Measurements from ENCODE around the gene USP20. TPM values are rescaled to one million over a fixed set of nuclear protein-coding genes. Genes with fewer than 3 reads are reported as not detected.

USP20 gene
- total RNA-seq, 4 donors from 2014 or later: 15.8 to 36.3 (median 22.6) TPM

DNA sequence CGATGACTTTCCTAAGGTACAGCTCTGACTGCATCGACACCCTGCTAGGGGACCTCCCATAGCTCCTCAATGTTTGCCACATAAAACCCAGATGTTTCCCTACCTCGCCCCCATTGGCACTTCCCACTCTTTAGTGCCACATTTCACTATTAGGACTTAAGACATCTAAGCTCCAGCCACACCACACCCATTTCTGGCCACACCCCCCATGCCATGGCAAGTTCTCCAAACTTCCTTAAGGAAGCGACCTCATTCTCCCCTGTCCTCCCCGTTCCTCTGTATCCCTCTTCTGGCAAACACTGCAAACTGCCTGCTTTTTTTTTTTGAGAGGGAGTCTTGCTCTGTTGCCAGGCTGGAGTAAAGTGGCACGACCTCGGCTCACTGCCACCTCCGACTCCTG lies 62.9 kb downstream of the USP20 start:
- no peak for DNase-seq
- H3K36me3 ChIP-seq: peaks cover 0 to 44% (median 0%) of the 10 kb centered on the region in 3 donors
- TF ChIP-seq POLR2A (IDR thresholded peaks at IDR 0.05): no peak
- TF ChIP-seq, protein P1, sequence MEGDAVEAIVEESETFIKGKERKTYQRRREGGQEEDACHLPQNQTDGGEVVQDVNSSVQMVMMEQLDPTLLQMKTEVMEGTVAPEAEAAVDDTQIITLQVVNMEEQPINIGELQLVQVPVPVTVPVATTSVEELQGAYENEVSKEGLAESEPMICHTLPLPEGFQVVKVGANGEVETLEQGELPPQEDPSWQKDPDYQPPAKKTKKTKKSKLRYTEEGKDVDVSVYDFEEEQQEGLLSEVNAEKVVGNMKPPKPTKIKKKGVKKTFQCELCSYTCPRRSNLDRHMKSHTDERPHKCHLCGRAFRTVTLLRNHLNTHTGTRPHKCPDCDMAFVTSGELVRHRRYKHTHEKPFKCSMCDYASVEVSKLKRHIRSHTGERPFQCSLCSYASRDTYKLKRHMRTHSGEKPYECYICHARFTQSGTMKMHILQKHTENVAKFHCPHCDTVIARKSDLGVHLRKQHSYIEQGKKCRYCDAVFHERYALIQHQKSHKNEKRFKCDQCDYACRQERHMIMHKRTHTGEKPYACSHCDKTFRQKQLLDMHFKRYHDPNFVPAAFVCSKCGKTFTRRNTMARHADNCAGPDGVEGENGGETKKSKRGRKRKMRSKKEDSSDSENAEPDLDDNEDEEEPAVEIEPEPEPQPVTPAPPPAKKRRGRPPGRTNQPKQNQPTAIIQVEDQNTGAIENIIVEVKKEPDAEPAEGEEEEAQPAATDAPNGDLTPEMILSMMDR (IDR thresholded peaks at IDR 0.05): no peak
- H3K27me3 ChIP-seq: no peaks in the 10 kb centered on the region
- H3K27ac ChIP-seq: no peak overlapping the region
- H3K9me3 ChIP-seq: no peaks in the 10 kb centered on the region
- H3K4me3 ChIP-seq: no peak overlapping the region
- H3K4me1 ChIP-seq: no peaks in the 10 kb centered on the region

DNA sequence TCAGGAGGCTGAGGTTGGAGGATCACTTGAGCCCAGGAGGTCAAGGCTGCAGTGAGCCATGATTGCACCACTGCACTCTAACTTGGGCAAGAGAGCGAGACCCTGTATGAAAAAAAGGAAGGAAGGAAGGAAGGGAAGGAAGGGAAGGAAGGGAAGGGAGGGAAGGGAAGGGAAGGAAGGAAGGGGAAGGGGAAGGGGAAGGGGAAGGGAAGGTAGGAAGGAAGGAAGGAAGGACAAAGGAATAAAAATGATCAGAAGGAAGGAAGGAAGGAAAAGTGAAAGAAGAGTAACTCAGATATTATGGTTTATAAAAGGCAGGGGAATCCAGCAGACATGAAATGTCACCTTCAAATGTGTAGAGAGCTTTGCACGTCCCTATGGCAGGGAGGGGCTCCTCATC lies 64.4 kb downstream of the USP20 start:
- no peaks in the 10 kb centered on the region for H3K9me3 ChIP-seq
- DNase-seq: no peak
- no peak for TF ChIP-seq POLR2A (IDR thresholded peaks at IDR 0.05)
- H3K27me3 ChIP-seq: no peaks in the 10 kb centered on the region
- H3K36me3 ChIP-seq: peaks cover 0 to 44% (median 0%) of the 10 kb centered on the region in 3 donors
- no peaks in the 10 kb centered on the region for H3K4me1 ChIP-seq
- H3K27ac ChIP-seq: no peak overlapping the region
- H3K4me3 ChIP-seq: no peak overlapping the region

DNA sequence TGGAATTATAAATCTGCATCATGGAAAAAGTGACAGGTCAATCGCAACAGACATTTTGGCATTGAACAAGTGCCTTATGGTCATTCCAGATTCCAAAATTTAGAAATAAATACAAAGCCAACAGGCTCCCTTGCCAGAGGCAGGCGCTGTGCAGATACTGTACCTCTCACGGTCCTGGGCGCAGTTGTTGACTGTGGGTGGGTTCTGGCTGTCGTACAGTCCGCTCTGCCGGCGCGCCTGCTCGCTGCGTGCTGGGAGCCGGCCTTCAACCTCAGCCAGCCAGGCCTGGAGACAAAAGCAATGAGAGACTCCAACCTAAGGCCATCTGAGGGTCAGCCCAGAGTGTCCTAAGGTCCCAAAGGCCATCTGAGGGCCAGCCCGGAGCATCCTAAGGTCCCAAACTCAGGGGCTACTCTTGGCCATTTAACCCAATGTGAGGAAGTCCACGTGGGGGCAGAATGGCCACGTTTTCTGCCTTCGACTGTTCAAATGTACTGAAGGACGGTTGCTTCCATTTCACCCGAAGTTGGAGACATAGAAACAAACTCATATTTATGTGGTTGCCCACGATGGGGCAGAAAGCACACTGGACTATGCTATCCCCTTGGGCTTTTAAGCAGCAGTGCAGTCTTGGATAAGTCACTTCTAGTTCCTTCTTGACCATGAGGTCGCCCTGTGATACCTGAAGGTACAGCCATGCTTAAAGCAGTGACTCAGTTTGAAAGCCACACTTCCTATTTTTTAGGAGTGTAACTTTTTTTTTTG lies 65.2 kb downstream of the USP20 start:
- Histone ChIP-seq H3K4me1 (no peaks in the 10 kb centered on the region), H3K27ac (peak overlapping the region in 3 of 4 donors; percentile 6 to 66 (median 12)), H3K27me3 (no peaks in the 10 kb centered on the region), H3K36me3 (peaks cover 0 to 39% (median 0%) of the 10 kb centered on the region in 3 donors), H3K4me3 (no peak overlapping the region), H3K9me3 (no peaks in the 10 kb centered on the region)
- no peak for TF ChIP-seq POLR2A (IDR thresholded peaks at IDR 0.05)
- TF ChIP-seq, protein P1 (IDR thresholded peaks at IDR 0.05): no peak
- no peak for DNase-seq

DNA sequence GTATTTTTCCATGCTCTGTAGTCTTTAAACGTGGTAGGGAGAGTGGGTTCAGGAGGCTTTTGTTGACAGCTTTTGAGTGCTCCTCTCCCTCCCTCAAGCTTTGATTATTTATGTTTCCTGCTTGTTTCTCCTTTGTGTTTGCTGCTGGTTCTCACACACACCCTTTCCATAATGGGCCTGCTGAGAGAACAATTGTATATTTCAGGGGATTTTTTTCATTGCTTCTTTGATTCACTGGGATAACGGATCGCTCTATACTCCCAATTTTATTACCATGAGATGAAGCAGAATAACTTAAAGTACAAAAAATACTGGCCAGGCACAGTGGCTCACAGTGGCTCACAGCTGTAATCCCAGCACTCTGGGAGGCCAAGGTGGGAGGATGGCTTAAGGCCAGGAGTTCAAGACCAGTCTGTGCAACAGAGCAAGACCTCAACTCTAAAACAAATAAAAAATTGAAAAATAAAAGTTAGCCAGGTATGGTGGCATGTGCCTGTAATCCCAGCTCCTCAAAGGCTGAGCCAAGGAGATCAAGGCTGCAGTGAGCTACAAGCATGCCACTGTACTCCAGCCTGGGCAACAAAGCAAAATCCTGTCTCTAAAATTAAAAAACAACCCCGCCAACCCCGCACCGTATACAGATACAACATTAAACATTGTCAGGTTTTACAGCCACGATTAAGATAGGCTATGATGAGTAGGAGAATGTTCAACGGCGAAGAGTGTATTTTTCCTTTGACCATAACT lies 66.9 kb downstream of the USP20 start:
- Histone ChIP-seq H3K9me3 (no peaks in the 10 kb centered on the region), H3K36me3 (peaks cover 0 to 41% (median 0%) of the 10 kb centered on the region in 3 donors), H3K27ac (peak overlapping the region in 1 of 4 donors; percentile 20), H3K4me3 (no peak overlapping the region), H3K4me1 (no peaks in the 10 kb centered on the region), H3K27me3 (no peaks in the 10 kb centered on the region)
- TF ChIP-seq, protein P1 (IDR thresholded peaks at IDR 0.05): no peak
- no peak for TF ChIP-seq POLR2A (IDR thresholded peaks at IDR 0.05)
- DNase-seq: peak in 2 of 3 donors; percentile 4 to 9

DNA sequence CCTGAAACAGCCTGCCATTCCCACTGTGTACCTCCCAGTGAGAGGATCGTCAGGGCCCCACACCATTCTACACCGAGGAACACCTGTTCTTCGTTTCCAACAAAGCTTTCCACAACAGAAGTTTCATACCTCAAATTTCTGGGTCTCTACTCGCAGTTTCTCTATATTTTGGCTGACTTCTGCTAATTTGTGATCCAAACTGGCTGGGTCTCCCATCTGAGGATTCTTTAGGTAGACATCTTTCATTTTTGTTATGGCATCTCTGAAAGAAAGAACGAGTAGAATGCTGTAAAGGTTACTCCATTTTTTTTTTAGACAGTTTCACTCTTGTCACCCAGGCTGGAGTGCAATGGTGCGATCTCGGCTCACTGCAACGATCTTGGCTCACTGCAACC lies 67.5 kb downstream of the USP20 start:
- H3K36me3 ChIP-seq: peaks cover 0 to 46% (median 0%) of the 10 kb centered on the region in 3 donors
- TF ChIP-seq, protein P1 (IDR thresholded peaks at IDR 0.05): no peak
- TF ChIP-seq POLR2A (IDR thresholded peaks at IDR 0.05): no peak
- no peak overlapping the region for H3K27ac ChIP-seq

DNA sequence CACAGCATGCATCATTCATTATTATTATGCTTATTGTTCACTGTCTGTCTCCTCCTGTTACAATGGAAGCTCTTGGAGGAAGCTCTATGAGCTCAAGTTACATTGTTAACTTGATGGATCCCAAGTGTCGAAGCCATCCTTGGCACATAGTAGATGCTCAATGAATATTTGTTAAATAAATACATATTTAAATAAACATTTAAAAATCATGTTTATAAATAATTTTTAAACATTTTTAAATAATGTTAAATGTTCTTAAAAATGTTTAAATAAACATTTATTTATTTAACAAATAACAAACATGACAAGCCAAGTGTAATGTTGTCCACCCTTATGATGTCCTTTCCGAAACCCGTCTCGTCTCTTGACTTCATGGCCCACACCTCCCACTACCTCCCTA lies 69.5 kb downstream of the USP20 start:
- DNase-seq: no peak
- Histone ChIP-seq H3K9me3 (no peaks in the 10 kb centered on the region), H3K4me1 (no peaks in the 10 kb centered on the region), H3K36me3 (peaks cover 0 to 48% (median 0%) of the 10 kb centered on the region in 3 donors), H3K27me3 (no peaks in the 10 kb centered on the region), H3K4me3 (no peak overlapping the region), H3K27ac (no peak overlapping the region)
- TF ChIP-seq, protein P1 (IDR thresholded peaks at IDR 0.05): no peak
- TF ChIP-seq POLR2A (IDR thresholded peaks at IDR 0.05): no peak

More for the DNA sequence above, 67.5 kb downstream of the USP20 start:
- no peaks in the 10 kb centered on the region for H3K27me3 ChIP-seq
- no peaks in the 10 kb centered on the region for H3K4me1 ChIP-seq
- DNase-seq: peak in 1 of 3 donors; percentile 11
- no peaks in the 10 kb centered on the region for H3K9me3 ChIP-seq
- H3K4me3 ChIP-seq: no peak overlapping the region

Data from Peyer's patch (tissue), 4 donors.